COLO668 (cell line): ENCODE data around the gene CLDN10.

ENCODE experiments used
- DNase-seq: peaks from one replicate; lab custom pipeline; 2025; ENCODE audit not compliant: unreplicated experiment; lab: John Stamatoyannopoulos, UW

CLDN10 gene

GRCh38 chr13:95596701-95597100 is 44.2 kb downstream of the CLDN10 start:
- DNase-seq = no peak

GRCh38 chr13:95601216-95601615 is 48.7 kb downstream of the CLDN10 start:
- no peak for DNase-seq

- DNase-seq = no peak
Measured at GRCh38 chr13:95601906-95602305, 49.4 kb downstream of the CLDN10 start.

- no peak for DNase-seq
Measured at GRCh38 chr13:95603887-95604555, 51.5 kb downstream of the CLDN10 start.

- no peak for DNase-seq
Measured at GRCh38 chr13:95604556-95604915, 52.0 kb downstream of the CLDN10 start.

- DNase-seq = no peak
Measured at GRCh38 chr13:95605448-95606125, 53.1 kb downstream of the CLDN10 start.

GRCh38 chr13:95607366-95607765 is 54.8 kb downstream of the CLDN10 start:
- DNase-seq = no peak

GRCh38 chr13:95608640-95609323 is 56.3 kb downstream of the CLDN10 start:
- no peak for DNase-seq

GRCh38 chr13:95614641-95615245 is 62.2 kb downstream of the CLDN10 start:
- no peak for DNase-seq

- no peak for DNase-seq
Measured at GRCh38 chr13:95615539-95615938, 63.0 kb downstream of the CLDN10 start.

GRCh38 chr13:95620030-95620824 is 67.7 kb downstream of the CLDN10 start:
- no peak for DNase-seq

- no peak for DNase-seq
Measured at GRCh38 chr13:95620825-95621498, 68.4 kb downstream of the CLDN10 start.

GRCh38 chr13:95623141-95623540 is 70.6 kb downstream of the CLDN10 start:
- DNase-seq = no peak

GRCh38 chr13:95624020-95624419 is 71.5 kb downstream of the CLDN10 start:
- peak; percentile 41 for DNase-seq

GRCh38 chr13:95626768-95627167 is 74.2 kb downstream of the CLDN10 start:
- no peak for DNase-seq

GRCh38 chr13:95627590-95627989 is 75.1 kb downstream of the CLDN10 start:
- no peak for DNase-seq

- DNase-seq = no peak
Measured at GRCh38 chr13:95628488-95628887, 76.0 kb downstream of the CLDN10 start.

- DNase-seq = no peak
Measured at GRCh38 chr13:95629071-95629470, 76.6 kb downstream of the CLDN10 start.
